Ishikawa (cell line): ENCODE data around the gene SLC44A1.

ENCODE experiments used
- CEBPB ChIP-seq: IDR thresholded peaks from 2 replicates; pipeline ENCODE4 v1.6.1; 2012
- CREB1 ChIP-seq: IDR thresholded peaks from 2 replicates; pipeline ENCODE4 v1.6.1; 2012; ENCODE audit warnings: low read depth
- EGR1 ChIP-seq: IDR thresholded peaks from 2 replicates; pipeline ENCODE4 v1.6.1; 2012
- EP300 ChIP-seq: IDR thresholded peaks from 2 replicates; pipeline ENCODE4 v1.6.1; 2012; ENCODE audit warnings: borderline replicate concordance
- FOXM1 ChIP-seq: IDR thresholded peaks from 2 replicates; pipeline ENCODE4 v1.6.1; 2012; ENCODE audit warnings: low read depth, borderline replicate concordance
- NFIC ChIP-seq: IDR thresholded peaks from 2 replicates; pipeline ENCODE4 v1.6.1; 2012
- RAD21 ChIP-seq: IDR thresholded peaks from 2 replicates; pipeline ENCODE4 v1.6.1; 2012; ENCODE audit warnings: low read depth
- TAF1 ChIP-seq: IDR thresholded peaks from 2 replicates; pipeline ENCODE4 v1.6.1; 2012; ENCODE audit warnings: low read depth, mild to moderate bottlenecking
- TCF12 ChIP-seq: IDR thresholded peaks from 2 replicates; pipeline ENCODE4 v1.6.1; 2012; ENCODE audit warnings: low read depth
- TEAD4 ChIP-seq: IDR thresholded peaks from 2 replicates; pipeline ENCODE4 v1.6.1; 2012
- YY1 ChIP-seq: IDR thresholded peaks from 2 replicates; pipeline ENCODE4 v1.6.1; 2012; ENCODE audit warnings: low read depth
- ZBTB7A ChIP-seq: IDR thresholded peaks from 2 replicates; pipeline ENCODE4 v1.6.1; 2012; ENCODE audit warnings: low read depth
- TF ChIP-seq, protein P1 (sequence below): IDR thresholded peaks from 2 replicates; pipeline ENCODE4 v1.6.1; 2012
- TF ChIP-seq, protein P2 (sequence below): IDR thresholded peaks from 2 replicates; pipeline ENCODE4 v1.6.1; 2012; ENCODE audit warnings: low read depth, mild to moderate bottlenecking
- TF ChIP-seq, protein P3 (sequence below): IDR thresholded peaks from 2 replicates; pipeline ENCODE4 v1.6.1; 2012

The SLC44A1 gene

DNA sequence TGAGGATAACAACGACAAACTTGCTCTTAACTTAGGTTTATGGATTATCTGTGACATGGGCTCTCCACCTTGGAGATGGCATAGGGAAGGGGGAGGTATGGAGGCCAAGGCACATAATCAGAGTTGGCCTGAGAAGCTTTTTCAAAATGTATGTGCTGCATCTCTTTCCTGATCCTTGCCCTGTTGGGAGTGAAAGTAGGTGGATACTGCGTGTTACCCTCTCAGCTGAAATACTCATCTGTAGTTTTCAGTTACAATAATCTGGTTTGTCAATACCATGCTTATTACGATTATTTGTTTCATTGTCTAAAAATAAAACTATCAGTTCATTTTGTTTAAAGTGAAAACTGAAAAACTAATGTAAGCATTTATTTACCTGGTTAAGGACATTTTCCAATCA, 86.7 kb downstream of the SLC44A1 start:
- no peak for TF ChIP-seq TCF12
- no peak for TF ChIP-seq FOXM1
- TF ChIP-seq TAF1 = no peak
- TF ChIP-seq YY1 = no peak
- no peak for TF ChIP-seq EGR1
- no peak for TF ChIP-seq NFIC
- no peak for TF ChIP-seq RAD21
- TF ChIP-seq, protein P1, sequence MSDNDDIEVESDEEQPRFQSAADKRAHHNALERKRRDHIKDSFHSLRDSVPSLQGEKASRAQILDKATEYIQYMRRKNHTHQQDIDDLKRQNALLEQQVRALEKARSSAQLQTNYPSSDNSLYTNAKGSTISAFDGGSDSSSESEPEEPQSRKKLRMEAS = no peak
- TF ChIP-seq CEBPB = no peak
- no peak for TF ChIP-seq TEAD4
- TF ChIP-seq, protein P2, sequence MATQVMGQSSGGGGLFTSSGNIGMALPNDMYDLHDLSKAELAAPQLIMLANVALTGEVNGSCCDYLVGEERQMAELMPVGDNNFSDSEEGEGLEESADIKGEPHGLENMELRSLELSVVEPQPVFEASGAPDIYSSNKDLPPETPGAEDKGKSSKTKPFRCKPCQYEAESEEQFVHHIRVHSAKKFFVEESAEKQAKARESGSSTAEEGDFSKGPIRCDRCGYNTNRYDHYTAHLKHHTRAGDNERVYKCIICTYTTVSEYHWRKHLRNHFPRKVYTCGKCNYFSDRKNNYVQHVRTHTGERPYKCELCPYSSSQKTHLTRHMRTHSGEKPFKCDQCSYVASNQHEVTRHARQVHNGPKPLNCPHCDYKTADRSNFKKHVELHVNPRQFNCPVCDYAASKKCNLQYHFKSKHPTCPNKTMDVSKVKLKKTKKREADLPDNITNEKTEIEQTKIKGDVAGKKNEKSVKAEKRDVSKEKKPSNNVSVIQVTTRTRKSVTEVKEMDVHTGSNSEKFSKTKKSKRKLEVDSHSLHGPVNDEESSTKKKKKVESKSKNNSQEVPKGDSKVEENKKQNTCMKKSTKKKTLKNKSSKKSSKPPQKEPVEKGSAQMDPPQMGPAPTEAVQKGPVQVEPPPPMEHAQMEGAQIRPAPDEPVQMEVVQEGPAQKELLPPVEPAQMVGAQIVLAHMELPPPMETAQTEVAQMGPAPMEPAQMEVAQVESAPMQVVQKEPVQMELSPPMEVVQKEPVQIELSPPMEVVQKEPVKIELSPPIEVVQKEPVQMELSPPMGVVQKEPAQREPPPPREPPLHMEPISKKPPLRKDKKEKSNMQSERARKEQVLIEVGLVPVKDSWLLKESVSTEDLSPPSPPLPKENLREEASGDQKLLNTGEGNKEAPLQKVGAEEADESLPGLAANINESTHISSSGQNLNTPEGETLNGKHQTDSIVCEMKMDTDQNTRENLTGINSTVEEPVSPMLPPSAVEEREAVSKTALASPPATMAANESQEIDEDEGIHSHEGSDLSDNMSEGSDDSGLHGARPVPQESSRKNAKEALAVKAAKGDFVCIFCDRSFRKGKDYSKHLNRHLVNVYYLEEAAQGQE = no peak
- no peak for TF ChIP-seq CREB1
- TF ChIP-seq EP300 = no peak
- no peak for TF ChIP-seq ZBTB7A
- TF ChIP-seq, protein P3, sequence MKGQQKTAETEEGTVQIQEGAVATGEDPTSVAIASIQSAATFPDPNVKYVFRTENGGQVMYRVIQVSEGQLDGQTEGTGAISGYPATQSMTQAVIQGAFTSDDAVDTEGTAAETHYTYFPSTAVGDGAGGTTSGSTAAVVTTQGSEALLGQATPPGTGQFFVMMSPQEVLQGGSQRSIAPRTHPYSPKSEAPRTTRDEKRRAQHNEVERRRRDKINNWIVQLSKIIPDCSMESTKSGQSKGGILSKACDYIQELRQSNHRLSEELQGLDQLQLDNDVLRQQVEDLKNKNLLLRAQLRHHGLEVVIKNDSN = no peak

DNA sequence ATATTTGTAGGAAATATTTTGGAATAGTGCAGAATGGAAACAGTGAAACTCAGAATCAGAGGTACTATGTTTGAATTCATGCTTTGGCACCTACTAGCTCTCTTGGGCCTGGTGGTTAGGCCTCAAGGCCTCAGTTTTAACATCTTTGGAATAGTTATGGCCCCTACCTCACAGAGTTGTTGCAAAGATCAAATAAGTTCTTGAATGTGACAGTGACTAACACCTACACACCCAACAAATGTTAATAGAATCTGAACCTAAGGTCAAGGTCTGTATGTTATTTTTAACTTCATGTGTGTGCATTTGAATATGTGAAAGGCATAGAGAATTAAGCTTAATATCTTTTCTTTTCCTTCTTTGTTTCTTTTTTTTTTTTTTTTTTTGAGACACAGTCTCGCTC, 87.3 kb downstream of the SLC44A1 start:
- TF ChIP-seq RAD21 (no peak), YY1 (no peak), FOXM1 (no peak), TCF12 (no peak), TAF1 (no peak), CEBPB (no peak), EP300 (no peak), EGR1 (no peak), CREB1 (no peak), ZBTB7A (no peak), NFIC (no peak), TEAD4 (no peak)
- TF ChIP-seq, protein P3 = no peak
- TF ChIP-seq, protein P1 = no peak
- TF ChIP-seq, protein P2 = no peak

- TF ChIP-seq EP300 (no peak), TAF1 (no peak), RAD21 (no peak), TCF12 (no peak), CEBPB (no peak), FOXM1 (no peak), NFIC (no peak)
- TF ChIP-seq, protein P1 = no peak
- TF ChIP-seq, protein P2 = no peak
Measured at GRCh38 chr9:105332471-105332870, 88.0 kb downstream of the SLC44A1 start.

DNA sequence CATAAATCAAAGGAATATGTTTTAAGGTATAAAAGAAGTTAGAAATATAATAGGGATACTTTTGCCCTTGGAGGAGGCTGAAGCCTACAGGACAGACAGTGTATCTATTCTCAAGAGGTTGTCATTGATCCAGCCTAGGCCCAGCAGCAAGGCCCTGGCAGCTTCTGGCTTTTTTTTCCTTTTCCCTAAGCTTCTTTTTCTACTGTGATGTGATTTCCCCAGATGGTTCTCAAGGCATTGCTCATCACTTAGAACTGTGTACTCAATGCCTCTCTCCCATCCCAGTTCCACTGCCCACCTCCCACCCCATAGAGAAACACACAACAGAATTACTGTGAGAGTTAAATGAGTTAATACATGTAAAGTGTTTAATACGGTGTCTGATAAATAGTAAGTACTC, 88.6 kb downstream of the SLC44A1 start:
- TF ChIP-seq NFIC = no peak
- no peak for TF ChIP-seq YY1
- no peak for TF ChIP-seq EGR1
- TF ChIP-seq RAD21 = no peak
- TF ChIP-seq, protein P2 = no peak
- TF ChIP-seq FOXM1 = no peak
